HG02973 (cell line): ENCODE data around the gene HNRNPA2B1.
"Not testable (repeated sequence)": the region's sequence is repeated elsewhere in the genome, so short reads cannot be mapped to it uniquely, and the experiment has no call there.

Experiments used
- ATAC-seq: cut with Tn5 transposase; IDR thresholded peaks from one replicate; pipeline ENCODE4 v1.9.1; 2021; ENCODE audit warnings: moderate library complexity; ENCODE audit not compliant: unreplicated experiment

Gene HNRNPA2B1

DNA sequence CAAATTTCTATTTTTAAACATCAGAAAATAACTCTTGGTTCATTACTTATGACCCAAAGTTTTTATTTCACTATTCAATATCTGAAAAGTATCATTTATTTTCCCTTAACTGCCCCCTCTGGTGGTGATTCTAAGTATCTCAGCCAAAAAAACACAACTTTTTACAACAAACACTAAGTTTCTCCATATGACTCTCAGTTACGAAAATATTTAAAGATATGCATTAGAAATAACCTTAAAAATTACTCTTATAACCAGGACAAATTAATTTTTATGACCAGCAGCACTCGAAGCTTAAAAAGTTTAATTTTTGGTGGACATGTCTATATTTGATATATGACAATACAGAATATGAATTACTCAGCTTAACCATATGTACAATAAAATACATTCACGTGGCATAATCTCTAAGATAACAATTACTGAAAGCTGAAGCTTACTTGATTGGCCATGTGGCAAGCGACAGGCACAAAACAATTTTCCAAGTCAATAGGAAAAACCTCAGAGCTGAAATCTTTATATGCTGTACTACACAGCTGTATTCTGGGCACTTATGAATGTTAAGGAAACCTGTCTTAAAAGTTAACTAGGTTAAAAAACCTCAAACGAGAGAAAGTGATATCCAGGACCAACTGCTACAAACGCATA, 2.3 kb downstream of the HNRNPA2B1 start:
- no peak for ATAC-seq

DNA sequence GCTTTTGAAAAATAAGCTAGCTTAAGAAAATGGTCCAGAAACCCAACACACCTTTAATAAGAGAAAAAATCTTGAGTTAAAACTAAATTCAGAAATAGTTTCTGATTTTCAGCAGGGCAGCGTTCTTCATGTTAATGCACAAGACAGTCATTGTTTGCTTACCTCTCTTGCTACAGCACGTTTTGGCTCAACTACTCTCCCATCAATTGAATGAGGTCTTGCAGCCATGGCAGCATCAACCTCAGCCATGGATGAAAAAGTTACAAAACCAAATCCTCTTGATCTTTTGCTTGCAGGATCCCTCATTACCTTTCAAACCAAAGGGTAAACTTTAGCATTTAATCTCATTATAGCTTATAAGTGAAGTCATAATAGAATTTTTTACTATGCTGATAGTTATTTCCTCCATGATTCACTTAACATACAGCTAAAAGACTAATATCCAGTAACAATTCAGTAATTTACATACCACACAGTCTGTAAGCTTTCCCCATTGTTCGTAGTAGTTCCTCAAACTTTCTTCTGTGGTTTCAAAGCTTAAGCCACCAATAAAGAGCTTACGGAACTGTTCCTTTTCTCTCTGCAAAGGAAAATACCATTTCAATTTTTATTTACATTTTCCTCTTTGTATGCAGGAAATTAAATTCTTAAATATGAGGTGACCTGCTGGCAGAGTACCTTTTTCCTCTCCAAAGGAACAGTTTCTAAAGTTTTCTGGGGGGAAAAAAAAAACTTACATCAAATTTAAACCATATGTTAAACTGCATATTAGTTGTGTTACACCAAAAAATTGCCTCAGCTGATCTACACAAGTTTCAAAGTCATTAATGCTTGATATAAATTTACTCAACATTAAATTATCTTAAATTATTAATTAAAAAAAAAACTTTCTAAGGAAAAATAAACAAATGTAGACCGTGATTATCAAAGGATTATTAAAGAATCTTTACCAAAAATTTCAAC, 3.1 kb downstream of the HNRNPA2B1 start:
- ATAC-seq, result no peak

DNA sequence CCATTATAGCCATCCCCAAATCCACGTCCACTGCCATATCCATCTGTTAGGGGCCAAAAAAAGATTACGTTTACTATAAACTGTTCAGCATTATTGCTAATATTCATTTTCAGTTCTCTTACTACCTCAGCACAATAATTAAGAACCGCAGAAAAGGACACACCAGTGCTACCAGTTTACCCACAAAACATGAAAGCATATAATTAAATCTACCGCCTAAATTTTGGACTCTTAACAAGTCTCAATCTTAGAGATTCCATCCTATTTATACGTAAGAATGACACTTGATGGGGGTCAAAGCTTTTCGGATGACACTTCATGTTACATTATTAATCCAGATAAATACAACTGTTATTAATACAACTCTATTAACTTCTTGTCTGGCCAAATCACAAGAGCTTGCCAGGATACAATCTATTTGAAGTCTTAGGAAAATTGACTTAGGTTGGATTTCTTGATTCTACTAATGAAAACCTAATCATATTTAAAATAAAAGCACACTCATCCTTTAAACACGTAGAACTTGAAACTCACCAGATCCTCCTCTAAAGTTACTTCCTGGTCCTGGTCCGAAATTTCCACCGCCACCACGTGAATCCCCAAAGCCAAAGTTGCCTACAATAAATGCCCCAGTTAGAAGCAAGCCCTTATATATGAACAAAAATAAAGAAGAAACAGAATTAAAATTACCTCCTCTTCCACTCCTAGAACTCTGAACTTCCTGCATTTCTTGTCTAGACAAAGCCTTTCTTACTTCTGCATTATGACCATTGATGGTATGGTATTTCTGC, 4.5 kb downstream of the HNRNPA2B1 start:
- no peak for ATAC-seq

DNA sequence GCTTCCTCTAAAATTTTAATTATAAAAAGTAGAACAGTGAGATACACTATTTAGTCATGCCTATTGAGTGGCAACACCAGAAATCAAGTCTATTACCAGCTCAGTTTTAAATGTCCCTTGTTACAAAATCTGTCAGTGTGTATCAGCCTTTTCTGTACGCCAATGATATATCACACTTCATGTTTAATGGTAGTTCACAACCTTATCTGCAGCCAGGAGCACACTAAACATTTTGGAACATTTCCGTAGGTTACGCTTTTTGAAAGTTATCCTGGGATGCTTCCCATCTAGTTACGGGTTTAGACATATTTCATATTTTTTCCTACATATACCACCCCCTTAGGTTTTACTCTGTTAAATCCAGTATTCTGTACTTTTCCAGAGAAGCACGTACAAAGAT, 5.4 kb downstream of the HNRNPA2B1 start:
- no peak for ATAC-seq

DNA sequence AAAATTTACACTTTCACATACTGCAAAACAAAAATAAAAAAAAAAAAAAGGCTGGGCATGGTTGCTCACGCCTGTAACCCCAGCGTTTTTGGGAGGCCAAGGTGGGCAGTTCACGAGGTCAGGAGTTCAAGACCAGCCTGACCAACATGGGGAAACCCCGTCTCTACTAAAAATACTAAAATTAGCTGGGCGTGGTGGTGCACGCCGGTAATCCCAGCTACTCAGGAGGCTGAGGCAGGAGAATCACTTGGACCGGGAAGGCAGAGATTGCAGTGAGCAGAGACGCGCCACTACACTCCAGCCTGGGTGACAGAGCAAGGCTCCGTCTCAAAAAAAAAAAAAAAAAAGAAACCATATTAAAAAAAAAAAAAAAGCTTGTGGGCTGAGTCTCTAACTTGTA, 5.8 kb downstream of the HNRNPA2B1 start:
- not testable (repeated sequence) for ATAC-seq

DNA sequence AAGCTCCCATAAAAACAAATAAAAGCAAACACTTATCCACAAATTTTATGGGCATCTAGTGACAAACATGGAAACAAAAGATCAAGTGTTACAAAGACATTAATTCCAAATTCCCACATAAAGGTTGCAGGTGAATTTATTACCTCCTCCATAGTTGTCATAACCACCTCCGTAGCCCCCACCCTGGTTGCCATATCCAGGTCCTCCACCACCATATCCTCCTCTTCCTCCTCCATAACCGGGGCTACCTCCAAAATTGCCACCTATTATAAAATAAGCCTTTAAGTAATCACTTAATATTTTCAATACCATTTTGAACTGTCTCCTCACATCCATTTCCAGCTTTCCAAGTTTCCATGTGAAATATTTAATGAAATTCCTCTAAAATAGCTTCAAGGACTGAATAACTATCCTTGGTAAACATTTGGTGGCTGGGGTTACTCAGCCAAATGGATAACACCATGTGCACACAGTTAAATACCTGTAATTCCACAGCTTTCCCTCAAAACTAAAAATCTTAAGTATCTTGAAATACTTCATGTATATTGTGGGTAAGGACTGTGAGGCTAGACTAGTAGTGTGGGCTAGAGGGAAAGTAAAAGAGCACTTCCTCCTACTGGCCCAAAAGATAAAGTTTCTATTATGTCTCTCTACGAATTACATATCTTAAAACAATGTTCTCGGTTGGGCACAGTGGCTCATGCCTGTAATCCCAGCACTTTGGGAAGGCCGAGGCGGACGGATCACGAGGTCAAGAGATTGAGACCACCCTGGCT, 6.9 kb downstream of the HNRNPA2B1 start:
- no peak for ATAC-seq

DNA sequence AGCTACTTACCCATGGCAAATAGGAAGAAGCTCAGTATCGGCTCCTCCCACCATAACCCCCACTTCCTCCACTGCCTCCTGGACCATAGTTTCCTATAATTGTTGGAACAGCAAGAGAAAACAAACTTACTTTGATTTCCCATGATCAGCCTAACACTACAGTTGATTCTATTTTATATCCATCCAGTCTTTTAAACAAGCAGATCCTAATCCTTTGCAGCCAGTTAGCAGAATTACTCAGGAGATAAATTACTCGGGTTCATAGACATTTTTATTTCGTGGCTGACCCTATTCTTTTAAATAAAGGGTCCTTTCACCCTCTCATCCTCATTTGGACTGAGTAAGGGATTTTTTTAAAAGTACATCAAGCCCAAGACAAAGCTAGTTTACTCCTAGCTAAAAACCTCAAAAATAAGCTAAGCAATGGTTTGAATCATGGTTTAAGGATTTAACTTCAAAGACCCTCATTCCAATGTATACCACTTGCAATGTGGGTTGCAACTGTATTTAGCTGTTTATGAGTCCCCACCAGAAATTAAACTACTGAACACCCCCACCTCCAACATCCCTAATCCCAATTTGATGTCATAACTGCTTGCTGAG, 8.0 kb downstream of the HNRNPA2B1 start:
- no peak for ATAC-seq

DNA sequence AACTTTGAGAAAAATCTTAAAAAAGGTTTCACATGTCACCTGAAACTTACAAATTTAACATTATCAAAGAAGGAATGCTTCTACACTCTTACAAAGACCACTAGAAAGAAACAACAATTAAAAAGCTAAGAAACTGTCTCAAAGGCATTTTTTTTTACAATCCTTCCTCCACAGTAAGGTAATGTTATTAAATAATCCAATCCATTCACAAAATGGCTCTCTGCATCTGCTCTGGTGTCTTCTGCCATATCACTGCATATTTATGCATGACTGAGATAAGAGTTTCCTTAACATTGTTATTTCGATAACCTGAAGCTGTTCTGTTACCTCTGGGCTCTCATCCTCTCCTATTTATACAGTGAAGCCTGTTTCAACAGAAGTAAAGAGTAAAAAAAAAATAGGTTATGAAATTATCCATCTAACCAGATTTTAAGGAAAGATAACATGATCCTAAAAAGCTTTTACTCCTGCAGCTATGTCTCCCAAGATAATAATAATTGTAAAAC, 8.5 kb downstream of the HNRNPA2B1 start:
- ATAC-seq, result no peak

DNA sequence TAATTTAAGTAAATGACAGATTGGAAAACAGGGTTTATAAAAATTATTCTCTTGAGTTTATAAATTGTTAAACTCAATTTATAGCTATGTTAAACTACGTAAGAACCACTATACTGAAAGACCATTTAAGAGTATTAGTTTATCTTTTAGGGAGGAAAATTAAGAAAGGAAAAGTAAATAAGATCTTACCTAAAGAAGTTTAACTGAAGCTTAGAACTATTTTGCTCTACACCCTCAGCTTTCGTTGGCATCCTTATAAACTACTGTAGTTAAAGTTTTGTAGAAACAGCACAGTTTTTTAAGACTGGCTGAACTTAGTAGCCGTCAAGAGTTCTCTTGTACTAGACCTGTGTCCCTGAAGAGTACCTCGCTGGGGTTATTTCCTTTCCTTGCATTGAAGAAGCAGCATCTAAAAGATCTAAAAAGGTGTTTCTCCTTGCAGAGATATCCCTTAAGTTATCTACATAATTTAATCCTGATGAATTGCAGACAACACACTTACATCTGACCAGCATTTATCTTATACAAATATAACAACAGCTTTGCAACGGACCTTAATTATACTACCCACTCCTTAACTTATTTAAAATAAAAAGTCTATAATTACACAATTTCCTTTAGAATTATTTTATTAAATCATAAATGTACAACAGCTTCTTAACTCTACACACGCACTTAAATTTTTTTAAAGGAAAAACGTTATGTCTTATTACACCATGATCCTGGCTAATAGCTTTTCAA, 9.1 kb downstream of the HNRNPA2B1 start:
- no peak for ATAC-seq

DNA sequence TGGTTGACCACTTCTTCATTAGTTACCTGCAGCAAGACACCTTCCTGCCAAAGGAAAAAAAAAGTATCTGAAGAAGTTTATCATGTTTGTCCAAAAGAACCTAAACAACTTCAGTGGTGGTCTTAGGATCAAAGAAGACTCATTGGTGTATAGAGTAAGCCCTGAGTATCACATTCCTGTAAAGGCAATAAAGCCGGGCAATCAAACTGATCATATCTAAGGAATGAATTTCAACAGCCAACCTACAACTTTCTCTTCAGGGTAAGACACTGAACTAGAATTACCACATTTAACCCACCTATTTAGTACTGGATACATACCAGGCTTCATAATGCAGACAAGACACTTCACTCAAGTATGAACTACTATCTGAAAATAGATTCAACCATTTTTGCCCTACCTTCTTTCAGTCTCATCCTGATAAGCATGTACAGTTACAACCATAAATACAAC, 10.1 kb downstream of the HNRNPA2B1 start:
- ATAC-seq, result no peak

DNA sequence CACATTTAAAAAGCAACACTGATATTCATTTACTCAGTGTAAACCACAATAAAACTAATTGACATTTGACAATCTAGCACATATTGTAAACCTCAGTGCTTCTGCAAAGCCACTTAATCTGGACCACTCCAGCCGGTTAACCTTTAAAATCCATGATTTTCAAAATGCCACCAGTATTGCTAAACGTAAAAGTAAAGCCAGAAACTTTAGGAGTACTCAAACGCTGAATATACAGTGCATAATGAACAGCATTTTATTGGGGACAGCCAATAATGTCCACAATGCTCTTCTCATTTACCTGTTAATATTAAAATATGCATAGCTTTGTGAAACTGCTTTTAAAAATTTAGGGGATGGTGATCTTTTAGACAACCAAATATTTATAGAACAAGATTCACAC, 10.8 kb downstream of the HNRNPA2B1 start:
- no peak for ATAC-seq

DNA sequence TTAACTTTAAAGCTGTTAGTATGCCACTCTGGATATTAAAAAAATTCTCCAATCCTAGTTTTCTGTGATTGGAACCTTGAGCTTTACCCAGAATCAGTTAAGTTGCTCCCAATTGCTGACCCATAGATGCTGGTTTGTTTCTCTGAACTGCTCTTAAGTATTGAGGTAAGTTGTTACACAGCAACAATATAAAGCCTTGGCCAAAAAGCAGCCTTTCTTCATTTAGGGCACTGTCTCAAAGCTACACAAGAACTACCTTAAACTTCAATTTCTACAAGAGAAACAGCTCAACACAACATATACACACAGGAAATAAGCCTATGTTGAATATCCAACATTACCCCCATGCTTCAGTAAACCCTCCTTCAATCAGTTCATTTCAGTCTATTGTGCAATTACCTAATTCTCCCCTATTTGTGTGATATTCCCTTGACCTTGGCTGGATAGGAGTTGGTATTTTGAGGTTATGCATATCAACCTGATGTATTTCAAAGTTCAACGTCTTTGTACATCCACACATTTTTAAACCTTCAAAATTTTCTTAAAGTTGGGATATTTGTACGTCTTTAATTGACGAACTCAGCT, 11.5 kb downstream of the HNRNPA2B1 start:
- no peak for ATAC-seq

DNA sequence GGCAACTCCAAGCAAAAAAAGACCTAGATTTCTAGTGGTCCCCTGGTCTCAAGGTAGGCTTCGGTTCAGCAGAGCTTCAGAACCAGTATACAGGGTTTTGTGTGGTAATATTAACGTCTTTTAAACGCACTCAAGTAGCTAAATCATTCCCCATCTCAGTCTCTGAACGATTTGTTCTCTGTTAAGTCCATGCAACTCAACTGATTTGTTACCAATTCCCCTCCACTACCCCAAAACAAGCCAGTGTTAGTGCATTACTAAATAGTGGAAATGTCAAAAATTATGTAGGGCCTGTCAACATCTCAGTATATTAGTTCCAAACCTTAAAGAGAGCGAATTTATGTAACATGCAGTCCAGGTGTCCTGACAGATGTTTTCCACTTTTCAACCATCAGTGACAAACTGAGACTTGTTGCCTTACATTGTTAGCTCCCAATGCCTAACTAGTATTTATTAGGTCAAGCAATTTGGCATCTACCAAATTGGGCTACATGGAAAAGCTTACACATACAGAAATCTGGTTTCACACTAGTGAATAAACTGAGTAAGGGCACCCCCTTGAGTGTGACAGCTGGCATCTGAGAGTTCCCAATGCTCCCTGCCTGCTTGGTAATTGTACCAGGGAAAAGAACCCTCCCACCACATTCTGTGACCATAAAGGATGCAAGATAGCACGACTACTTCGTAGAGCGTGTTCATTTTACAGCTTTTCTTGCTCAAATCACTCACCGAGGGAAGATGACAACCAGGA, 12.2 kb downstream of the HNRNPA2B1 start:
- no peak for ATAC-seq

DNA sequence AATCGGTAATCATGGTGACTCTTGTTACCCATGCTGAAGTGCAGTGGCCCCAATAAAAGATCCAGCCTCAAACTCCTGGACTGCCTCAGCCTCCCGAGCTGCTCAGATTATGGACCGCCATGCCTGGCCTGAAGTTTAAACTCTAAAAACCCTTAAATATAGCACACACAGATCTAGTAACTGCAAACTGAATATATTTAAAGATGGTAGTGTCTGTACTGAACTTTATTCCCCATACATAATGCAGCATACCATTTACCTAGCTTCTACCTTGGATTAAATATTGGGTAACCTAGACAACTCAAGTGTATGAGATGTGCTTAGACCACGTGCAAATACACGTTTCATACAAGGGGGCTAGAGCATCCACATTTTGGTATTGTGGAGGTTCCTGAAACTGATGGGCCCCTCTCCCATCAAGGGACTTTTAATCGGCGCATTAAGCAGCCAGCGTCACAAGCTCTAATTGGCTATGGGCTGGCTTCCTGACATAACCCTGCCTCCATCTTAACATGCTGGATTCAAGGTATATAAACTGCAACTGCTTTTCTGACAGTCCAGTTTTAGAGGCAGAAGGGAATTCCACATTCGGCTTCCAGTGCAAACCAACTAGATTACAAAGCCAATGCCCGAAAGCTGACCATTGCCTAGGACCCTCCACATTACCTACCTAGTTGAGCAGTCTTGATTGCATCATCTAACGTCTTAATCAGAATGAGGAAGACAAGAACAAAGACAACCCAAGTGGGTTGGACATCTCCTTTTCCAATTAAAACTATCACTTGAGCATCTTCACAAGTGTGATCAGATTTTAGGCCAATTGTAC, 13.0 kb downstream of the HNRNPA2B1 start:
- ATAC-seq, result no peak

DNA sequence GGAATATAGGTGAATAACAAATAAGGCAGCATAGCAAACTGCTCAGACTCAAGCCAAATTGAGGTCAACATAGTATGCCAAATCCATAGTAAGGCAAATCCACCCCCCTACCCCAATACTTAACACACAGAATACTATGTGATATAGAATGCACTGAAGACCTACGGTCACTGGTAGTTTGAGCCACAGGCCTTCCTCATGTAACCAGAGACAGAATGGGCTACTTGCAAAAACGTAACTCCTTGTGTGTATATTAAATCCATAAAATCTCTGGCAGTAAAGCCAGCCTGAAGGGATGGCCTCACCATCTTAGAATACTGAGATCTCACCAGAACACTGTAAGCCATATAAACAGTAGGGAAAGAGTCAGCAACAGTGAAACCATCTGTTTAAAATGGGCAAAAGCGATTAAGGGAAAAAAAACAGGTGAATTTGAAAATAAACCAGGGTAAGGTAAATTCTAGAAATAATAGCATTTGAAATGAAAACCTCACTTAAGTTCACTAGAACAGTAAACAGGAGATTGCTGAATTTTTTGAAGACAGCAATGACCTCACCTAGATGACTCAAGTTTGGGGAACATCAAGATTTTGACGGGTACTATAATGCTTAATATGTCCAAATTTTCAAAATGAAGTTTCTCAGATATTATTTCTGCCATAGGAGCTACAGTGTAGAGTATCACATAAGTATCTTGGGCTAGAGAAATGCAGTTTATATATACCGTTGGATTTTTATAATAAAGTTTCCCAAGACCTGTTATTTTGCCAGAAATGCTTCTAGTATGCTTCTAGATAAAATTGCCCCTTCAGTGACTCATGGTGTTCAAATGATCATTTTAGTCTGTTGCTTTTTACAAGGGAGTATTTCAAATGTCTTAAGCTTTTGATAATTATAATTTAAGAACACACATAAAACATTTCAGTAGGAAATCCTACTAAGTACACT, 13.9 kb downstream of the HNRNPA2B1 start:
- ATAC-seq, result no peak

DNA sequence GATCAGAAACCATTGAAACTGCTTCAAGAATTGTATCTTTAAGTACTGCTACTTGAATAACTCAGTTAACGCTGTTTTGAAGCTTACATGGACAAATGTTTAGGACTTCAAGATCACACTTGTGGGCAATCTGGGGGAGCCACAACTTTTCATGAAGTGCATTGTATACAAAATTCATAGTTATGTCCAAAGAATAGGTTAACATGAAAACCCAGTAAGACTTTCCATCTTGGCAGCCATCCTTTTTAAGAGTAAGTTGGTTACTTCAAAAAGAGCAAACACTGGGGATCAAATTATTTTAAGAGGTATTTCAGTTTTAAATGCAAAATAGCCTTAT, 14.7 kb downstream of the HNRNPA2B1 start:
- no peak for ATAC-seq
